Astrocyte (in vitro differentiated cells and primary cell): Measurements from ENCODE around the gene PTPRN2.

Source experiments
- CTCF ChIP-seq: IDR thresholded peaks from 2 replicates; pipeline ENCODE4 v1.5.1; 2011; ENCODE audit warnings: low read depth, mild to moderate bottlenecking, inconsistent platforms, low read length, moderate library complexity; ENCODE audit not compliant: insufficient read depth
- EZH2 ChIP-seq: IDR thresholded peaks from 2 replicates; pipeline ENCODE4 v1.6.1; 2012; ENCODE audit warnings: mild to moderate bottlenecking, low read length, inconsistent platforms; ENCODE audit not compliant: insufficient read depth

GRCh38 chr7:157714166-157715070 is 873.2 kb downstream of the PTPRN2 start:
- TF ChIP-seq CTCF, result no peak
- TF ChIP-seq EZH2, result no peak
